AG04450 (cell line): ENCODE data around the gene KCNH4. TPM values are rescaled to one million over a fixed set of nuclear protein-coding genes. Genes with fewer than 3 reads are reported as not detected.
"Not testable (repeated sequence)": the region's sequence is repeated elsewhere in the genome, so short reads cannot be mapped to it uniquely, and the experiment has no call there.

Experiments used
- CTCF ChIA-PET: fragments of 300-600, 350-600 bp; formaldehyde crosslinking; extraction: SDS; loops from one replicate; lab custom pipeline; 2022; ENCODE audit warnings: antibody characterized with exemption, inconsistent platforms; lab: Charles Lee
- POLR2A ChIA-PET: fragments of 350-600 bp; formaldehyde crosslinking; extraction: SDS; loops from one replicate; lab custom pipeline; 2021; ENCODE audit warnings: antibody characterized with exemption, inconsistent platforms; lab: Yijun Ruan, JAX
- DNase-seq: peaks from one replicate; pipeline ENCODE4 v3.0.0-alpha.2; 2011; ENCODE audit warnings: low read depth, low spot score
- H3K27ac ChIP-seq: one replicate; pipeline ENCODE4 v1.5.1; 2012; ENCODE audit warnings: low read depth, low read length, control low read depth
- H3K27me3 ChIP-seq: one replicate; pipeline ENCODE4 v1.6.0; 2012; ENCODE audit warnings: low read length; ENCODE audit not compliant: control insufficient read depth, insufficient read depth
- H3K4me3 ChIP-seq: 2 replicates; pipeline ENCODE4 v1.5.1; 2011; ENCODE audit warnings: mild to moderate bottlenecking, low read depth, low read length, control low read depth
- H3K9me3 ChIP-seq: 2 replicates; pipeline ENCODE4 v1.5.1; 2012; ENCODE audit warnings: low read length; ENCODE audit not compliant: control insufficient read depth, insufficient read depth
- CTCF ChIP-seq: IDR thresholded peaks from 2 replicates; pipeline ENCODE4 v1.5.1; 2011; ENCODE audit warnings: low read depth, low read length, control low read depth, inconsistent platforms
- polyA plus RNA-seq: library from polyadenylated mRNA; depleted of rRNA; stranded (reverse); fragments of >200 nt; gene quantifications from 2 replicates; pipeline ENCODE4 v1.2.3, GENCODE V29; 2011

KCNH4 gene
- polyA plus RNA-seq, 1 experiment, result 0.01 TPM

GRCh38 chr17:42210046-42210445 lies 29.1 kb upstream of the KCNH4 start:
- ChIA-PET CTCF (interaction anchor here (1.3 kb wide), 1 partner anchor 12 kb away, joined by 4 read pairs; no protein-coding TSS in a partner anchor), POLR2A (no interaction called here)
- no peak for DNase-seq

DNA sequence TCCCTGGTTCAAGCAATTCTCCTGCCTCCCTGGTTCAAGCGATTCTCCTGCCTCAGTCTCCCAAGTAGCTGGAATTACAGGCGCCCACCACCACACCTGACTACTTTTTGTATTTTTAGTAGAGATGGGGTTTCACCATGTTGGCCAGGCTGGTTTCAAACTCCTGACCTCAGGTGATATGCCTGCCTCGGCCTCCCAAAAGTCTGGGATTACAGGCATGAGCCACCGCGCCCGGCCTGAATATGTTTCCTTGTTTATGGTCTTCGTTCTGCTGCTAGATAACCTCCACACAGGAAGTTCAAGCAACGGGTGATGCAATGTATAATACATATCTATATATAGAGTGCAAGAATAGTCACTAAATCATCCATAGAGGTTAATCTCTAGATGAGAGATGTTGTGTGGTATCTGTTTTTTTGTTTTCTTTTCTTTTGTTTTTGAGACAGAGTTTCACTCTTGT lies 25.2 kb upstream of the KCNH4 start:
- not testable (repeated sequence) for H3K4me3 ChIP-seq, H3K9me3 ChIP-seq, H3K27me3 ChIP-seq, DNase-seq, H3K27ac ChIP-seq
- CTCF ChIA-PET, result interaction anchor here (3.2 kb wide), 1 partner anchor 16 kb away, joined by 15 read pairs; no protein-coding TSS in a partner anchor
- POLR2A ChIA-PET, result interaction anchor here (0.7 kb wide), 1 partner anchor 117 kb away, joined by 3 read pairs; no protein-coding TSS in a partner anchor

More at GRCh38 chr17:42210046-42210445, 29.1 kb upstream of the KCNH4 start:
- Histone ChIP-seq H3K27me3 (no peaks in the 10 kb centered on the region), H3K4me3 (no peak overlapping the region), H3K27ac (no peak overlapping the region), H3K9me3 (no peaks in the 10 kb centered on the region)
- TF ChIP-seq CTCF, result no peak

DNA sequence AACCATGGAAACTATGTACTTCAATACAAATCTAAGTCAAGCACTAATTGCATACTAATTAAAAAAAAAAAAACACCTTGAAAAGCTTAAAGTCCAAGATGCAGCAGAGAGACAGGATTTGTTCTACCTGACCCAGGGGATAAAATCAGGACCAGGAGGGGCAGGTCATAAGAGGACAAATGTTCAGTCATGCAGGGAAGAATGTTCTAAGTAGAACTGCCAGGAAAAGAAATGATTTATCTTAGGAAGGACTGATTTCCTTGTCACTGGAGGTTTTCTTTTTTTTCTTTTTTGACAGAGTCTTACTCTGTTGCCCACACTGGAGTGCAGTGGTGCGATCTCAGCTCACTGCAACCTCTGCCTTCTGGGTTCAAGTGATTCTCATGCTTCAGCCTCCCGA lies 22.4 kb upstream of the KCNH4 start:
- TF ChIP-seq CTCF, result no peak
- no peak overlapping the region for H3K4me3 ChIP-seq
- no peaks in the 10 kb centered on the region for H3K27me3 ChIP-seq
- no peak for DNase-seq
- ChIA-PET POLR2A (interaction anchor here (0.6 kb wide), 1 partner anchor 72 kb away, joined by 7 read pairs; no protein-coding TSS in a partner anchor), CTCF (interaction anchor here (1.5 kb wide), 1 partner anchor 19 kb away, joined by 5 read pairs; no protein-coding TSS in a partner anchor)
- no peaks in the 10 kb centered on the region for H3K9me3 ChIP-seq
- H3K27ac ChIP-seq, result no peak overlapping the region

- Histone ChIP-seq H3K27ac (no peak overlapping the region), H3K4me3 (no peak overlapping the region), H3K27me3 (no peaks in the 10 kb centered on the region), H3K9me3 (no peaks in the 10 kb centered on the region)
- no peak for TF ChIP-seq CTCF
- ChIA-PET POLR2A (no interaction called here), CTCF (no interaction called here)
- no peak for DNase-seq
These were observed 21.8 kb upstream of the KCNH4 start for GRCh38 chr17:42202696-42203095.

GRCh38 chr17:42202159-42202558 lies 21.2 kb upstream of the KCNH4 start:
- no peaks in the 10 kb centered on the region for H3K27me3 ChIP-seq
- POLR2A ChIA-PET, result no interaction called here
- CTCF ChIA-PET, result interaction anchor here (0.6 kb wide), 1 partner anchor 145 kb away, joined by 3 read pairs; no protein-coding TSS in a partner anchor
- H3K27ac ChIP-seq, result no peak overlapping the region
- no peak for TF ChIP-seq CTCF
- no peak overlapping the region for H3K4me3 ChIP-seq
- H3K9me3 ChIP-seq, result no peaks in the 10 kb centered on the region
- no peak for DNase-seq

DNA sequence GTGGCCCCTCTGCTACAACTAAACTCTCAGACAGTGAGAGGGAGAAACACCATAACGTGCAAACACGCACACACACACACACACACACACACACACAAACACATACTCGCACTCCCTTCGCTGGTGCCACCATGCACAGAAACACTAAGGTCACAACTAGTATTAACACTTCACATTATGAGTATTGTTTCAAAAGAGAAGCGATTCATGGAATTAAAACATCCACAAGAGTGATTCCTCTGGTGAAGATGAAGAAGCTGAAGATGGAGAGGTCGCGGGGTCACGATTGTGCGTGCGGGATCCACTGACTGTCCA lies 20.5 kb upstream of the KCNH4 start:
- no peaks in the 10 kb centered on the region for H3K9me3 ChIP-seq
- POLR2A ChIA-PET, result no interaction called here
- no peak for DNase-seq
- no peak overlapping the region for H3K4me3 ChIP-seq
- H3K27ac ChIP-seq, result no peak overlapping the region
- no peaks in the 10 kb centered on the region for H3K27me3 ChIP-seq
- CTCF ChIA-PET, result no interaction called here
- no peak for TF ChIP-seq CTCF
